MCF 10A (cell line): Measurements from ENCODE around the gene ZNF200. TPM values are rescaled to one million over a fixed set of nuclear protein-coding genes. Genes with fewer than 3 reads are reported as not detected.

Experiments
- BruUV-seq: library from RNA; stranded (reverse); fragments of 400-500 nt; replicated peaks from 2 replicates; lab custom pipeline; 2021; lab: Mats Ljungman, UMichigan
- CTCF ChIA-PET: fragments of 300-600 bp; sonication (Branson Sonifier 250); formaldehyde crosslinking; extraction: SDS; loops from one replicate; lab custom pipeline; 2021; ENCODE audit warnings: antibody characterized with exemption, inconsistent platforms; lab: Yijun Ruan, JAX
- POLR2A ChIA-PET: fragments of 300-600, 350-650 bp; sonication (Branson Sonifier 250); formaldehyde crosslinking; extraction: SDS; loops from one replicate; lab custom pipeline; 2020; ENCODE audit warnings: antibody characterized with exemption, inconsistent platforms; lab: Yijun Ruan, JAX
- DNase-seq: peaks from one replicate; pipeline ENCODE4 v3.0.0-alpha.2; 2018; ENCODE audit not compliant: unreplicated experiment
- H3K27ac Mint-ChIP-seq: one replicate; pipeline ENCODE4 v1.8.0; 2022; ENCODE audit warnings: mild to moderate bottlenecking, low read depth, mixed read lengths; ENCODE audit not compliant: unreplicated experiment
- H3K27me3 Mint-ChIP-seq: one replicate; pipeline ENCODE4 v1.8.0; 2022; ENCODE audit warnings: mixed read lengths; ENCODE audit not compliant: insufficient read depth, unreplicated experiment
- H3K36me3 Mint-ChIP-seq: one replicate; pipeline ENCODE4 v1.8.0; 2022; ENCODE audit warnings: mild to moderate bottlenecking, moderate library complexity, mixed read lengths; ENCODE audit not compliant: insufficient read depth, unreplicated experiment
- H3K4me1 Mint-ChIP-seq: one replicate; pipeline ENCODE4 v1.8.0; 2022; ENCODE audit warnings: mixed read lengths; ENCODE audit not compliant: insufficient read depth, unreplicated experiment
- H3K4me3 Mint-ChIP-seq: one replicate; pipeline ENCODE4 v1.8.0; 2022; ENCODE audit warnings: mild to moderate bottlenecking, moderate library complexity, mixed read lengths; ENCODE audit not compliant: unreplicated experiment
- H3K9me3 Mint-ChIP-seq: one replicate; pipeline ENCODE4 v1.8.0; 2022; ENCODE audit warnings: mixed read lengths; ENCODE audit not compliant: unreplicated experiment
- intact Hi-C: fragments of 100-400 bp; cut with micrococcal nuclease; formaldehyde crosslinking; loops from 2 replicates; pipeline ENCODE4 v1.14.1; 2022
- total RNA-seq: library from RNA; stranded (reverse); gene quantifications from 2 replicates; pipeline ENCODE4 v1.2.3, GENCODE V29; 2022
- TF ChIP-seq, protein P1 (sequence below): fragments of 200-600 bp; IDR thresholded peaks from one replicate; pipeline ENCODE4 v1.8.0; 2022; ENCODE audit warnings: antibody characterized with exemption, mild to moderate bottlenecking; ENCODE audit not compliant: unreplicated experiment

Gene ZNF200
- total RNA-seq, 1 experiment from 2014 or later = 6.6 TPM

DNA sequence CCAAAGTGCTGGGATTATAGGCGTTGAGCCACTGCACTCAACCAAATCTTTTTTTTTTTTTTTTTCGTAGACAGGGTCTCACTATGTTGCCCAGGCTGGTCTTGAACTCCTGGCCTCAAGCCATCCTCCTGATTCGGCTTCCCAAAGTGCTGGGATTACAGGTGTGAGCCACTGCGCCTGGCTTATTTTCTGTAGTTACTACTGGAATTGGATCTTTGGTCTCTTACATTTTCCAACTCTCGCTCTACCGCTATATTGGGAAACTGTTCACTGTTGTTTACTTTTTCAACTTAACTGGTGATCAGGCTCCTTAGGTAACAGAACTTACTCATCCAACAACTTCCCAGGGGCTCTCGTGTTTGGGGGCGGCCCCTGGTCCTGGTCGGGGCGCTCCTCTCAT lies 14.1 kb downstream of the ZNF200 start:
- Mint-ChIP-seq H3K4me1 (no peaks in the 10 kb centered on the region), H3K27ac (no peak overlapping the region), H3K4me3 (no peak overlapping the region), H3K9me3 (peaks cover 13% of the 10 kb centered on the region), H3K27me3 (peaks cover 24% of the 10 kb centered on the region), H3K36me3 (peaks cover 37% of the 10 kb centered on the region)
- ChIA-PET CTCF (interaction anchor here (0.6 kb wide), 1 partner anchor 255 kb away, joined by 3 read pairs; no protein-coding TSS in a partner anchor), POLR2A (no interaction called here)
- BruUV-seq = no TSS peak
- intact Hi-C loops = no loop called here
- DNase-seq = no peak
- TF ChIP-seq, protein P1, sequence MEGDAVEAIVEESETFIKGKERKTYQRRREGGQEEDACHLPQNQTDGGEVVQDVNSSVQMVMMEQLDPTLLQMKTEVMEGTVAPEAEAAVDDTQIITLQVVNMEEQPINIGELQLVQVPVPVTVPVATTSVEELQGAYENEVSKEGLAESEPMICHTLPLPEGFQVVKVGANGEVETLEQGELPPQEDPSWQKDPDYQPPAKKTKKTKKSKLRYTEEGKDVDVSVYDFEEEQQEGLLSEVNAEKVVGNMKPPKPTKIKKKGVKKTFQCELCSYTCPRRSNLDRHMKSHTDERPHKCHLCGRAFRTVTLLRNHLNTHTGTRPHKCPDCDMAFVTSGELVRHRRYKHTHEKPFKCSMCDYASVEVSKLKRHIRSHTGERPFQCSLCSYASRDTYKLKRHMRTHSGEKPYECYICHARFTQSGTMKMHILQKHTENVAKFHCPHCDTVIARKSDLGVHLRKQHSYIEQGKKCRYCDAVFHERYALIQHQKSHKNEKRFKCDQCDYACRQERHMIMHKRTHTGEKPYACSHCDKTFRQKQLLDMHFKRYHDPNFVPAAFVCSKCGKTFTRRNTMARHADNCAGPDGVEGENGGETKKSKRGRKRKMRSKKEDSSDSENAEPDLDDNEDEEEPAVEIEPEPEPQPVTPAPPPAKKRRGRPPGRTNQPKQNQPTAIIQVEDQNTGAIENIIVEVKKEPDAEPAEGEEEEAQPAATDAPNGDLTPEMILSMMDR = no peak

GRCh38 chr16:3216263-3216640 lies 18.7 kb downstream of the ZNF200 start:
- Mint-ChIP-seq H3K27me3 (peaks cover 36% of the 10 kb centered on the region), H3K27ac (no peak overlapping the region), H3K4me3 (no peak overlapping the region), H3K4me1 (no peaks in the 10 kb centered on the region), H3K36me3 (peaks cover 5% of the 10 kb centered on the region), H3K9me3 (peaks cover 20% of the 10 kb centered on the region)
- ChIA-PET POLR2A (no interaction called here), CTCF (no interaction called here)
- no peak for DNase-seq
- TF ChIP-seq, protein P1 = no peak
- intact Hi-C loops = no loop called here
- no TSS peak for BruUV-seq

GRCh38 chr16:3215601-3216262 lies 19.2 kb downstream of the ZNF200 start:
- Mint-ChIP-seq H3K4me1 (no peaks in the 10 kb centered on the region), H3K4me3 (no peak overlapping the region), H3K27me3 (peaks cover 36% of the 10 kb centered on the region), H3K36me3 (no peaks in the 10 kb centered on the region), H3K9me3 (peaks cover 20% of the 10 kb centered on the region), H3K27ac (no peak overlapping the region)
- intact Hi-C loops = no loop called here
- no TSS peak for BruUV-seq
- no peak for DNase-seq
- TF ChIP-seq, protein P1 = no peak
- ChIA-PET CTCF (no interaction called here), POLR2A (no interaction called here)

DNA sequence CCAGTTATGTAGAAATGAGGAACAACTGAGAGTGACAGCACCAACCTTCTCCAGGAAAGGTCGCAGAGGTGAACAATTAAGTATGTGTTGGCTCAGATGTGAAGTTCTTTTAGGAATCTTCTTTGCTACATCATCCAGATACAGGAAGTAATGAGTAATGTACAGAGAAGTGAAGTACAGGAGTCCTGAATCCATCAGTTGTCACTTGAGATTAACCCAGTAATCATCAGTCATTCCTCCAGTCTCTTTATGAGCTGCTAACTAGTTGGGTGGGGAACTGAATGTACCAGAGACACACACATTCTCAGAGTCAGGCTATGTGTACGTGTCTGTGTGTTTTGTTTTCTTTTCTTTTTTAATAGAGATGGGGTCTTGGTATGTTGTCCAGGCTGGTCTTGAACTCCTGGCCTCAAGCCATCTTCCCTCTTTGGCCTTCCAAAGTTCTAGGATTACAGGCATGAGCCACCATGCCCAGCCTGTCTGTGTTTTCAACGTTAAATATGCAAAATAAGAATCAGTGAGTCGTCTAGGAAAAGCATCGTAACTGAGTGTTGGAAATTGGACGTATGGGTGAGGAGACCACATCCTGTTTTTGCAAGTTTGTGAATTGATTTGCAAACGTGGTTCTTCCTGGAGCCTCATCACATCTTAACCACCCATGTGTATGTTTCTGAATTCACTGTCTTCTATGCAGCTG lies 19.9 kb downstream of the ZNF200 start:
- peaks cover 36% of the 10 kb centered on the region for H3K27me3 Mint-ChIP-seq
- intact Hi-C loops = no loop called here
- no TSS peak for BruUV-seq
- ChIA-PET POLR2A (no interaction called here), CTCF (no interaction called here)
- peaks cover 20% of the 10 kb centered on the region for H3K9me3 Mint-ChIP-seq
- no peaks in the 10 kb centered on the region for H3K36me3 Mint-ChIP-seq
- H3K27ac Mint-ChIP-seq = no peak overlapping the region
- no peak overlapping the region for H3K4me3 Mint-ChIP-seq
- TF ChIP-seq, protein P1 = no peak
- no peaks in the 10 kb centered on the region for H3K4me1 Mint-ChIP-seq
- DNase-seq = no peak
